Thyroid gland (tissue), 4 donors: ENCODE data around the gene DMGDH. TPM values are rescaled to one million over a fixed set of nuclear protein-coding genes. Genes with fewer than 3 reads are reported as not detected.

Experiments
- DNase-seq, 2 donors: peaks; one replicate each; pipeline ENCODE4 v3.0.0-alpha.2; 2019
- H3K27ac ChIP-seq, 3 donors: fragments of 200-600 bp; sonication (generic); 1 replicate in 2 of 3; 2 replicates in 1 of 3; pipeline ENCODE4 v1.5.1; 2016 to 2019; ENCODE audit warnings: mild to moderate bottlenecking in 1 of 3, moderate library complexity in 1 of 3
- H3K27me3 ChIP-seq: fragments of 200-600 bp; sonication (generic); one replicate; pipeline ENCODE4 v1.5.1; 2019
- H3K36me3 ChIP-seq, 2 donors: fragments of 200-600 bp; sonication (generic); one replicate each; pipeline ENCODE4 v1.5.1; 2016 to 2019
- H3K4me1 ChIP-seq, 2 donors: fragments of 200-600 bp; sonication (generic); one replicate each; pipeline ENCODE4 v1.5.1; 2017 to 2019
- H3K4me3 ChIP-seq, 3 donors: fragments of 200-600 bp; sonication (generic); replicated peaks in 1 of 3; 1 replicate in 2 of 3; 2 replicates in 1 of 3; pipeline ENCODE4 v1.5.1; 2016; ENCODE audit warnings: mild to moderate bottlenecking in 1 of 3
- H3K9me3 ChIP-seq: fragments of 200-600 bp; sonication (generic); one replicate; pipeline ENCODE4 v1.5.1; 2017
- CTCF ChIP-seq, 6 experiments: fragments of 200-600 bp in 3 of 6; fragments of 450-650 bp in 3 of 6; sonication (generic) in 3 of 6; IDR thresholded peaks; one replicate each; pipeline ENCODE4 v1.5.1; 2016 to 2019; ENCODE audit warnings: antibody characterized with exemption in 6 of 6, mild to moderate bottlenecking in 2 of 6, inconsistent platforms in 1 of 6, moderate library complexity in 1 of 6
- POLR2A ChIP-seq, 2 donors: fragments of 450-650 bp; IDR thresholded peaks; one replicate each; pipeline ENCODE4 v1.6.1; 2017; ENCODE audit warnings: antibody characterized with exemption in 2 of 2, mild to moderate bottlenecking in 2 of 2, moderate library complexity in 1 of 2
- WGBS, 2 donors: methylation state at CpG; one replicate each; pipeline ENCODE4 v1.1.5; 2017; 5-methylcytosine and 5-hydroxymethylcytosine counted together
- intact Hi-C: fragments of 100-400 bp; cut with DNase I; formaldehyde crosslinking; loops from one replicate; pipeline ENCODE4 v1.15.1; 2023
- total RNA-seq, 4 donors: library from RNA; depleted of rRNA; stranded (reverse); fragments of >200 nt; gene quantifications; one replicate each; pipeline ENCODE4 v1.2.3, GENCODE V29; 2016

Gene DMGDH
- total RNA-seq, 4 donors from 2014 or later: 7.0 to 15.9 (median 10.4) TPM

- intact Hi-C loops: no loop called here
- TF ChIP-seq CTCF (IDR thresholded peaks at IDR 0.05) (no peak), POLR2A (IDR thresholded peaks at IDR 0.05) (no peak)
- Histone ChIP-seq H3K4me3 (no peak overlapping the region), H3K4me1 (no peaks in the 10 kb centered on the region), H3K27me3 (no peaks in the 10 kb centered on the region), H3K9me3 (no peaks in the 10 kb centered on the region), H3K27ac (no peak overlapping the region), H3K36me3 (no peaks in the 10 kb centered on the region)
- DNase-seq: no peak
- 81 to 94% methylated on average over 4 of the region's 4 CpGs for WGBS, 2 donors
These were observed 116.2 kb downstream of the DMGDH start for GRCh38 chr5:78953092-78953800.

Other genes with a start within 250 kb of the DMGDH start
- gene ARSB, start 84.4 kb downstream of the DMGDH start, total RNA-seq: 10 to 100 TPM; 10.0 to 17.4 (median 13.9) TPM
- 100 to 1,000 TPM in 1 of 4 donors, 10 to 100 TPM in 3; 46.1 to 126 (median 65.4) TPM for gene BHMT2, start 93 bp upstream of the DMGDH start, total RNA-seq
- 1 to 10 TPM in 3 of 4 donors, not detected in 1; 1.2 to 2.0 (median 1.2) TPM for gene BHMT, start 42.1 kb upstream of the DMGDH start, total RNA-seq
- gene JMY, start 166.5 kb upstream of the DMGDH start, total RNA-seq: 10 to 100 TPM; 29.7 to 48.5 (median 30.9) TPM